Mesodermal cell (in vitro differentiated cells): Measurements from ENCODE around the gene ZSCAN31.
"Not testable (repeated sequence)": the region's sequence is repeated elsewhere in the genome, so short reads cannot be mapped to it uniquely, and the experiment has no call there.

Experiments
- H3K27ac ChIP-seq: 2 replicates; pipeline ENCODE4 v1.7.0; 2013; ENCODE audit warnings: mild to moderate bottlenecking, low read depth, low read length, moderate library complexity; ENCODE audit not compliant: severe bottlenecking
- H3K36me3 ChIP-seq: 2 replicates; pipeline ENCODE4 v1.7.1; 2013; ENCODE audit warnings: mild to moderate bottlenecking, low read length, moderate library complexity; ENCODE audit not compliant: control insufficient read depth, insufficient read depth
- H3K4me1 ChIP-seq: one replicate; pipeline ENCODE4 v1.7.1; 2013; ENCODE audit warnings: mild to moderate bottlenecking, low read length; ENCODE audit not compliant: insufficient read depth, control insufficient read depth, poor library complexity, severe bottlenecking
- H3K4me3 ChIP-seq: 2 replicates; pipeline ENCODE4 v1.7.0; 2013; ENCODE audit warnings: low read length, control low read depth, mild to moderate bottlenecking; ENCODE audit not compliant: insufficient read depth, poor library complexity, severe bottlenecking; ENCODE audit errors: extremely low read depth
- H3K9me3 ChIP-seq: 2 replicates; pipeline ENCODE4 v1.7.1; 2013; ENCODE audit warnings: mild to moderate bottlenecking, low read length, moderate library complexity; ENCODE audit not compliant: control insufficient read depth
- WGBS, 2 experiments: methylation state at CpG; one replicate each; pipeline ENCODE4 v1.1.5; 2013; ENCODE audit warnings: missing lambda C conversion rate in 2 of 2; ENCODE audit not compliant: insufficient coverage in 2 of 2; 5-methylcytosine and 5-hydroxymethylcytosine counted together

ZSCAN31 gene

DNA sequence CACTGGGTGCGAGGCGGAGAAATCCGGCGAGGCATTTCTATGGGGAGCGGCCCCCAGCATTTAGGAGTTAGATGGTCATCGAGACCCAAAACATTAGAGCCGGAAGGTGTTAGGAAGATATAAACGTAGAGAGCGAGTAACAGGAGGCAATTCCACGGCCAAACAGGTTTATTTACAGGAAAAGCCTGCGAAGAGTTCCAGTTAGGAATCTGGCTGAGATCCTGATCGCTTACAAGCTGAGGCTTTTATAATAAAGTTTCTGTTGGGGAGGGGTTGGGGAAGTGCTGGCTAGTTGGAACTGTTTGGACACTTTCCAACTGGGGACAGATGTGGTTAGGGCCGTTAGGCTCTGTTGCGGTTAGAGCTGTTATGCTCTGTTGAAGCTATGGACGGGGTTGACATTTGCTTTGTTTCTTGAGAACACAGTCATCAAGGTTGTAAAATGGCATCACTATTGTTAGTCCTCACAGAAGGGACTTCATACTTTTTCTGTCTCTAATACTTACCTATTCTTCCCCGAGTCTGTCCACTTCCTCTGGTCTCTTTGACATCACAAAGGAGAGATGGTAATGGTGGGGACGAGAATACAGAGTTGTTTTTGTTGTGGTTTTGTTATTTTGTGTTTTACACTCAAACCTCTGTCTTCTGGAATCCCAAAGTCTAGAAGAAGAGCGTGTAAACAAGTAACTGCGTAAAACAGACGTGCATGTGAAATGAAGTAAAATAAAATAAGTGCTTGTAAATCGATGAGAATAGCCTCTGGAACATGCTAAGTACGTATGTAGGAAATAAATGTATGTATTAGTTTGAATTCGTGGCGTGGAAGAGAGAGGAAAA, 554 bp upstream of the ZSCAN31 start:
- Histone ChIP-seq H3K27ac (peak overlapping the region; percentile 99), H3K4me1 (peaks cover 2% of the 10 kb centered on the region), H3K9me3 (no peaks in the 10 kb centered on the region), H3K36me3 (no peaks in the 10 kb centered on the region), H3K4me3 (peak overlapping the region; percentile 77)
- 19 to 20% methylated on average over 22 to 23 of the region's 24 CpGs for WGBS, 2 experiments

DNA sequence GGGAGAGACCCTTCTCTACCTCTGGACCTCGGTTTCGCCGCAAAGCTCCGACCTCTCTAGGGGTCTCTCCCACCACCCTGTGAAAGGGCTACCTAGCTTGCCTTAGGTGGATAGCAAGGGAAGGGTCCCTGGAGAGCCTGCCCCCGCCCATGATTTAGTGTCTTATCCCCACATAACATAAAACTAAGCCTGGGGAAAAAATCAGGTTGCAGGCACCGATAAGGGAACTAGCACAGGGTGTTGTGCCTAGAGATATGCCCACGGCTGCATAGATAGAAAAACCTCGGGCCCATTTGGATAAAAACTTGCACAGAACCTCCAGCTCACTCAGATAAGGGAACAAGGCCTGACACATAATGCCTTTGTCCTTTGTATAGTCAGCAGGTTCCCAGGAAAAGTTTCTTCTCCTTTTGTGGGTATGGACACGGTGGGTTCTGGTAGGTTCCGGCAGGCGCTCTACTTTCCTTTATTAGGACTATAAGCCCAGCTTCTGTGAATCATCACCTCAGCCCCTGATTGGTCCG, 846 bp downstream of the ZSCAN31 start:
- WGBS, 2 experiments, result 34 to 54% methylated on average over 7 to 11 of the region's 12 CpGs
- H3K36me3 ChIP-seq, result no peaks in the 10 kb centered on the region
- H3K4me1 ChIP-seq, result peaks cover 2% of the 10 kb centered on the region
- peak overlapping the region; percentile 77 for H3K4me3 ChIP-seq
- peak overlapping the region; percentile 99 for H3K27ac ChIP-seq
- no peaks in the 10 kb centered on the region for H3K9me3 ChIP-seq

DNA sequence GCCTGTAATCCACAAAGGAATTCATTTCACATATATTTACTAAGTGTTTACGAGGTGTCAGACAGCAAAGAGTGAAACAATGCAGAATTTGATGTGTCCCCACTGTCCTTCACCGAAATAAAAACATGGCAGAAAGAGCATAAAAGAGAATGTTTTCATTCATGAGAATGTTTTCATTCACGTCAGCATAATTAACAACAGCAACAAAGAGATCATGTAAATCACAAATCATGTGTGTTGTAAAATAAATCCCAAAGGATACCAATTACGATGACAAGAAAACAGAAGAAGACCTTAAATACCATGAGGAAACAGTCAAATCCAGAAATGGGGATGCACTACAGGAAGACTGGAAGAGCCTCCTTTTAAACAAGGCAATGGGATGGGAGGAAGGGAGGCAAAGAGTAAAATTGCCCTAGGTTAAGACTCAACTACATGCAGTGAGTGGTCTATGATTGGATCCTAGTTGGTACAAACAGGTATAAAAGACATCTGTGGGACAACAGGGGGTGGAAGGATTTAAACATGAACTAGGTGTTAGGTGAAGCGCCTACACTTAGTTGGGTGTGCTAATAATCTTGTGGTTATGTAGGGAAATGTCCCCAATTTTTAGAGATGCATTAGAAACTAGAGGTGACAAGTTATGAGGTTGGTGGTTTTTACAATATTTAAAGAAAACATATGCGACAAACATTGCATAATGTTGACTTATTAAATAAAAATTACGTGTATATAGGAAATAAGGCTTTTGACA, 1.5 kb downstream of the ZSCAN31 start:
- WGBS, 2 experiments, result 100% methylated on average over 1 of the region's 7 CpGs
- Histone ChIP-seq H3K36me3 (no peaks in the 10 kb centered on the region), H3K9me3 (no peaks in the 10 kb centered on the region), H3K4me1 (peaks cover 2% of the 10 kb centered on the region), H3K4me3 (peak overlapping the region; percentile 77), H3K27ac (peak overlapping the region; percentile 99)

DNA sequence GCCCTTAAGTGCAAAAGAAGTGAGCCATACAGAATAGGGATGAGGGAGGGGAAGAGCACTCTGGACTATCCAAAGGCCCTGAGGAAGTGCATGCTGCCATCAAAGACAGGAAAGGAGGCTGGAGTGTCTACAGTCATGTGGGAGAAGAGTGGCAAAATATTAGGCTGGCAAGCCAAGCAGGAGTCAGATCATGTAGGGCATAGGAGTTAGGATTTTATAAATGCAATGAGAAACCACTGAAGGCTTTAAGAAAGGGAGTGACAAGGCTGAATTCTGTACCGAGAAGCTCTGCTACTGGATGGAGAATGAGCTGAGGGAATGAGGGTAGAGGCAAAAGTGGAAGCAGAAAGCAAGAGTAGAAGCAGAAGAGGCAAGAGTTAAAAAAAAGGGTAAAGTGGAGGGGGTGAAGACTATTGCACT, 2.3 kb downstream of the ZSCAN31 start:
- peaks cover 2% of the 10 kb centered on the region for H3K4me1 ChIP-seq
- no peak overlapping the region for H3K27ac ChIP-seq
- H3K9me3 ChIP-seq, result peaks cover 6% of the 10 kb centered on the region
- H3K4me3 ChIP-seq, result no peak overlapping the region
- 71 to 91% methylated on average over 1 of the region's 1 CpG for WGBS, 2 experiments
- no peaks in the 10 kb centered on the region for H3K36me3 ChIP-seq

DNA sequence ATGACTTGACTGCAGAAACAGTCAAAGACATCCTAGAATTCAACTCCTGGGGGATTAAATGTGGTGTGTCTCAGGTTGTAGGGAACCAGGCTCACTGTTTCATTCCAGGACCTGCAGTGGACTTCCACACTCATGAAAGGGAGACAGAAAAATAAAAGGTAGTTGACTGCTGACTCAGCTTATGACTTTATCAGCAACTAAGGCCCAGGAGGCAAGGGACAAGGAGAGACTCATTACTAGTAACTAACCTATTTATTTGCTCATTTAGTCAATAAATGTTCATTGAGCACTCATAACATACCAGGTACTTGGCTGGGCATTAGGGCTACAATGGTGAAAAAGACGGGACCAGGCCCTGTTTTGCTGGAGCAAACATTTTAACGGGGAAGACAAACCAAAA, 2.9 kb downstream of the ZSCAN31 start:
- 100% methylated on average over 1 of the region's 2 CpGs; no CpG with 5 or more reads in 1 of the 2 experiments for WGBS, 2 experiments
- H3K4me3 ChIP-seq, result no peak overlapping the region
- H3K9me3 ChIP-seq, result peaks cover 6% of the 10 kb centered on the region
- H3K36me3 ChIP-seq, result no peaks in the 10 kb centered on the region
- no peak overlapping the region for H3K27ac ChIP-seq
- peaks cover 2% of the 10 kb centered on the region for H3K4me1 ChIP-seq

DNA sequence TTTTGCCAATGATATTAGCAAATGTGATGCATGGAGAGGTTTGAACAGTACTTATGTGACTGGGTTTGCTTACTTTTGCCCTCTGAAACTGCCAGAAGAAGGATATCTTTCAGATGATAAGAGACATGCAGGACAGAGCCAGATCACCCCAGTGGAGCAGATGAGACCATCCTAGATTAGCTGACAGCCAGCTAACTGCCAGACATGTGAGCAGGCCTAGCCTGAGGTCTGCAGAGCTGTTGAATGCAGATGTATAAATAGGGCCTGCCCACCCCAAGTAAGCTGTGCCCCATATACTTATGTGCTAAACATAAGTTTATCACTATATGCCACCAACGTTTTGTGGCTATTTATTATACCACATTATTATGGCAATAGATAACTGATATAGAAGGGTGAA, 5.9 kb downstream of the ZSCAN31 start:
- Histone ChIP-seq H3K36me3 (peaks cover 18% of the 10 kb centered on the region), H3K4me3 (no peak overlapping the region), H3K27ac (no peak overlapping the region), H3K9me3 (peaks cover 26% of the 10 kb centered on the region), H3K4me1 (no peaks in the 10 kb centered on the region)
- WGBS, 2 experiments, result no CpG with 5 or more reads among the region's 1 CpG

DNA sequence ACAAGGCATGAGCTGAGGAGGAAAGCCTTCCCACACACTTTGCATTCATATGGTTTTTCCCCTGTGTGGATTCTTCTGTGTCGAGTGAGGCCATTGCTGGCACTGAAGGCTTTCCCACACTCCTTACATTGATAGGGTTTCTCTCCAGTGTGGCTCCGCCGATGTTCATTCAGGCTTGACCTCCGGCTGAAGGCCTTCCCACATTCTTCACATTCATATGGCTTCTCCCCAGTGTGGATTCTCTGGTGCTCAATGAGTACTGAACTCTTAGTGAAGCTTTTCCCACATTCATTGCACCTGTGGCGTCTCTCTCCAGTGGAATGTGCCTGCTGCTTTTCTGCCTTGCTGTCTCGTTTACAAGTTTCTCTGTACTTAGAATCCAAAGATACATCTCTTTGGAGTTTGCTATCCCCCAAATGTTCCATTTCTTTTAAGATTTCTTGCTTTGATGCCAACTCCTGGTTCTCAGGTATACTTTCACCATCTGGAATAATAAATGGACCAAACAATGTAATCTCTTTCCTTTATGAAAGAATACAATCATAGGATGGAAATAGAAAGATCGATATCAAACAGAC, 9.5 kb downstream of the ZSCAN31 start:
- Histone ChIP-seq H3K9me3 (peaks cover 26% of the 10 kb centered on the region), H3K4me1 (no peaks in the 10 kb centered on the region), H3K36me3 (peaks cover 21% of the 10 kb centered on the region), H3K4me3 (no peak overlapping the region), H3K27ac (no peak overlapping the region)
- WGBS, 2 experiments, result 85 to 95% methylated on average over 5 to 6 of the region's 7 CpGs

DNA sequence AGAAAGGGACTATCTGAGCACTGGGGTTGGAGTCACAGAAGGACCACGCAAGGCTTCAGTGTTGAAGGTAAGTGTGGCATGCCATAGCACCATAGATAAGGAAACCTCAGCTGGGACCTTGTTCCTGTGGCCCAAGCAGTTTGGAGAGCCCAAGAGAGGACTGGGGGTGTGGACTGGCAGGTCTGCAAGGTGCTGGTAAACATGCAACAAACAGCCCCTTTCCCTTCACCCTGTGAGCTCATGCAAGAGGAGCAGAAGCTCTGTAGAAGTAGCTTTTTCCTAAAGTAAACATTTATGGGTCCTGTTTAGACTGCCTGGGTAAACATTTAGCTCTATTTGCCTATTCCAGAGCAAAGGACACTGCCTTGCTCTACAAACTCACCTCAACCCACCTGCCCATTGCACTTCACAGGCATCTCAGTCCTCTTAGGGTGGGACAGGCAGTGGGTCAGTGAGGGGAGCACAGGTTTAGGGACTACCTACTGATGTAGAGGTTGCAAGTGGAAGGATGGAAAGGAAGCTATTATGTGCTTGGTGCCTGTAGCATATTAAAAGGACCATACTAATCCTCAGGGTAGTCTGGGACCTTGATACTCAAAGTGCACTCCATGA, 12.0 kb downstream of the ZSCAN31 start:
- WGBS, 2 experiments, result 91% methylated on average over 1 of the region's 1 CpG; no CpG with 5 or more reads in 1 of the 2 experiments
- no peak overlapping the region for H3K27ac ChIP-seq
- peaks cover 22% of the 10 kb centered on the region for H3K9me3 ChIP-seq
- peaks cover 21% of the 10 kb centered on the region for H3K36me3 ChIP-seq
- H3K4me3 ChIP-seq, result no peak overlapping the region
- no peaks in the 10 kb centered on the region for H3K4me1 ChIP-seq

DNA sequence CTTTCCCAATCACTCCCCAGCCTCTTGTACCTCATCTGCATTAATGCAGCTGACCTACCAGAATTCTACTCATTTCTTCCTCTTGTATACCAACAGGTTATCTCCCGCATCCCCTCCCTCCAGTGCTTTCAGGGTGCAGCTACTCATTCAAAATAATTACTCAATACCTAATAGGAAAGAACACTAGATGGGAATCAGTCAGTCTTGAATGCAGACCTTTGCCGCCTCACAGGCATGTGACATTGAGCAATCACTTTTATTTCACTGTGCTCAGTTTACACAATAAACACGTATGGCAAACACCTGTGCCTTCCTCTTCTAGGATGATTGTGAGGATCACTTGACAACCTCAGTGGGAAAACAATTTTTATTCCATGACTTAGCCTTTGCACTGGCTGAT, 13.3 kb downstream of the ZSCAN31 start:
- Histone ChIP-seq H3K4me1 (no peaks in the 10 kb centered on the region), H3K4me3 (no peak overlapping the region), H3K9me3 (peaks cover 18% of the 10 kb centered on the region), H3K27ac (no peak overlapping the region), H3K36me3 (peaks cover 21% of the 10 kb centered on the region)
- WGBS, 2 experiments, result 83 to 85% methylated on average over 2 to 3 of the region's 3 CpGs

DNA sequence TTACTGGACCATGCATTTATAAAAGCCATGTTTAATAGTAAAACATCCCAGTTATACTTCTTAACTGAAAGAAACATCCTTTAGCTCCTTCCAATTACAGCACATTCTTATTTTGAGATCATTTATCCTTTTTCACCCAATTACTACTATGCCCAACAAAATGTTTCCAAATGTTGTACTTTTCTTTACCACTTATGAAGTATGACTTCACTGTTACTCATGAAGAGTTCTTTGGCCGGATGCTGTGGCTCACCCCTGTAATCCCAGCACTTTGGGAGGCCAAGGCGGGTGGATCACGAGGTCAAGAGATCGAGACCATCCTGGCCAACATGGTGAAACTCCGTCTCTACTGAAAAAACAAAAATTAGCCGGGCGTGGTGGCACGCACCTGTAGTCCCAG, 18.1 kb downstream of the ZSCAN31 start:
- not testable (repeated sequence) for H3K9me3 ChIP-seq, H3K27ac ChIP-seq, H3K4me1 ChIP-seq, H3K36me3 ChIP-seq, H3K4me3 ChIP-seq
- WGBS, 2 experiments, result 89 to 96% methylated on average over 7 to 8 of the region's 8 CpGs
